ENCODE measurements around the gene TENM3. TPM values are rescaled to one million over a fixed set of nuclear protein-coding genes. Genes with fewer than 3 reads are reported as not detected.

Gene TENM3
- total RNA-seq, 1 donor, result 14.0 TPM

DNA sequence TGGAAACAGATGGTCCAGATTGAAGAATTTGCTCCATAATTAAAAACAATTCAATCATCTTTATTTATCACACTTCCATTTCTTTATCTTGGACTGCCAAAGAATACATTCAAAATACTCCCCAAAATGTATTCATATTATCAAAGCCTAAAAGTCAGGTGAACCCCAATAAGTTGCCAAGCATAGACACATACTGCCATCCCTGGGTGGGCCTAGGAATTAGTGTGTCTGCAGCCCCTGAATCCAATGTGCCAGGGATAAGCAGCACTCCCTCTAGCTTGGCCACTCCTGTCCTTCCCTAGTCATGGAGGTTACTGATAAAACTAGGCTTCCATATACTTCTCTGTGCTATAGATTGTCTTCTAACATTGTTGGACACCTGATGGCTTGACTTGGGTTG lies 199.9 kb downstream of the TENM3 start:
- no peak overlapping the region for H3K4me3 ChIP-seq (ENCODE audit: low read depth, low read length)
- TF ChIP-seq CTCF (IDR thresholded peaks at IDR 0.05; ENCODE audit: insufficient read depth, low read length), result no peak
- DNase-seq (ENCODE audit: low read depth), result no peak

- DNase-seq (ENCODE audit: low read depth), result peak; percentile 5
- no peak for TF ChIP-seq CTCF (IDR thresholded peaks at IDR 0.05; ENCODE audit: insufficient read depth, low read length)
- H3K4me3 ChIP-seq (ENCODE audit: low read depth, low read length), result peak overlapping the region; percentile 73
Measured at GRCh38 chr4:182447767-182448280, 204.6 kb downstream of the TENM3 start.

DNA sequence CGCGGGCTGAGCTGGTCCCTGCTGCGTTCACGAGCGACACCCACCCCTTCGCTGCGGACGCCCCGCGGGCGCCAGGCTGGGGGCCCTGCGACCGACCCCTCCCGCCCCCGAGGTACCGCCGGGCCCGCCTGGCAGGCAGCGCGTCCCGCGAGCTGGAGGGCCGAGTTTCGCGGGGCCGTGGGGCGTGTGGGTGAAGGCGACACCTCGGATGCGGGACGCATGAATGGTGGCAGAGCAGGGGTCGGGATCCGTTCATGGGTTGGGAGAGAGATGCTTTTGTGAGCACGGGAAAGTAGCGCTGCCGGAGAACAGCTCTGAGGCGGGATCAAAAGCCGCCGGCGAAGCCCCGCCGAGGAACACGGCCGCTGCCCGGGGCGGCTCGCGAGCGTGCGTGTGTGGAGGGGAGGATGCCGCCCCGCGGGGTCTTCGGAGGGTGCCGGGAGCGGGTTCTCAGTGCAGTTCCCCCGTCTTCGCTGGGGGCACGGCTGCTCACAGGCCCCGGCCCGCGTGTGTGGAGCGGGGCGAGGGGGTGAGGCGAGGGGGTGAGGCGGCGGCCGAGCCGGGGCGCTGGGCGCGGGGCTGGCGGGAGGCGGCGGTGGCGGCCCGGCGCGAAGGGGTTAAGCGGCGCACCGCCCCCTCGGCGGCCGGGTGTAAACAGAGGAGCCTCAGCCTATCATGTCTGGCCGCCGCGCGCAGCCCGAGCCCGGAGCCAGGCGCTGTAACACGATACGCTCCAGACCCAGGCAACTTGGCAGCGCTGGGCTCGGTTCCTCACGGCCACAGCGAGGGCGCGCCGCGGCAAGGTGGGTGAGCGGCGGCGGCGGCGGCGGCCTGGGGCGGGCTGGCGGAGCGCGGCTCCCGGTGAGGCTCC lies 205.3 kb downstream of the TENM3 start:
- TF ChIP-seq CTCF (IDR thresholded peaks at IDR 0.05; ENCODE audit: insufficient read depth, low read length), result no peak
- H3K4me3 ChIP-seq (ENCODE audit: low read depth, low read length), result peak overlapping the region; percentile 73
- DNase-seq (ENCODE audit: low read depth), result peak; percentile 80

DNA sequence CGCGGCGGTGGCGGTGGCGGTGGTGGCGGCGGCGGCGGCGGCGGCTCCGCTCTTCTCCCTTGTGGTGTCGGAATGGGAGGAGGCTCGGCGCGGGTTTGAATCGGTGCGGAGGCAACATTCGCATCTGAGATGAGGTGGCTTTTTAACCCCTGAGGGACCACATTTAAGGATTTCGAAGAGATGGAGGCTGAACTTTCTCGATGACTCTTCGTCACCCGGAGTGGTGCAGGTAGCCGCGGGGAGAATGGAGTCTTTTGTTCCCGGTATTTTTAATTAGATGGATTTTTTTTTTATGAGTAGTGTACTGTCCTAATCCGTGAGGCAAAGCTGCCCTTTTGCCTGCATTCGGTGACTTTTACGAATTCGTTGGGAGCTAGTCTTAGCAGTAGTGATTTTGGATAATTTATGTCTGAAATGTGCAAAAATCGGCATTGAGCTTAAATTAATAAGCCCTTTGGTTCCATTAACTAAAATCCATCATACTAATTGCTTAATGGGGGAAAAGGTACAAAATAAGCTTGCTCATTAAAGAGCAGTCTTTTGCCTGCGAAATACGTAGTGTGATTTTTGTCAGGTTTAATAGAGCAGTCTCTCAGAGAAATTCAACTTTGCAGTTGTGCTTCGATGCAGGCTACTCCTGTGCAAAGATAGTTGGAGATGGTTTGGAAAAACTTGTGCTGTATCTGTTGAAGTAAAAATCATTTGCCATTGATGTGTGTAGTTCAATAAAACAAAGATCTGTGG lies 206.2 kb downstream of the TENM3 start:
- no peak for TF ChIP-seq CTCF (IDR thresholded peaks at IDR 0.05; ENCODE audit: insufficient read depth, low read length)
- peak; percentile 26 for DNase-seq (ENCODE audit: low read depth)
- peak overlapping the region; percentile 73 for H3K4me3 ChIP-seq (ENCODE audit: low read depth, low read length)

DNA sequence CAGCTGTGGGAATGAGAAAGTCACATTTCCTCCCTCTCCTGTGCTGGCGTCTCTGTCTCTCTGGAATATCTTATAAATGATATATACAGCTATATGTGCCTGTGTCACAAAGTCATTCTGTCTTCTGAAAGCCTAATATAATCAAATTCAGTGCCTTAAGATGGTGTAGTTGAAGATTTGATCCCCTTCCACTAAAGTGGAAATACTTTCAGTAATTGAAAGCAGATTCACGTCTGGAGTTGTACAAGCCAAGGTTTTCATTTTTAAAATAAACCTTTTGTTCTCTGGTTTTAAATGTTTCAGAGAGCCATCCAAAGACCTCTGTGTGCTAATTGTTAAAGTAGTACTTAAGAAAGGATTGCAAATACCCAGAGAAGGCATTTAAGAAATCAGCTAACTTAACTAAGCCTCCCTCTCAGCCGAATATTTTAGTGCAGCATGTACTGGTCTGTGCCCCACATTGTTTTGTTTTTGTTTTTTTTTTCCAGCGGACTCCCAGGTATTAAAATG lies 206.8 kb downstream of the TENM3 start:
- TF ChIP-seq CTCF (IDR thresholded peaks at IDR 0.05; ENCODE audit: insufficient read depth, low read length), result no peak
- H3K4me3 ChIP-seq (ENCODE audit: low read depth, low read length), result peak overlapping the region; percentile 73
- peak; percentile 8 for DNase-seq (ENCODE audit: low read depth)

DNA sequence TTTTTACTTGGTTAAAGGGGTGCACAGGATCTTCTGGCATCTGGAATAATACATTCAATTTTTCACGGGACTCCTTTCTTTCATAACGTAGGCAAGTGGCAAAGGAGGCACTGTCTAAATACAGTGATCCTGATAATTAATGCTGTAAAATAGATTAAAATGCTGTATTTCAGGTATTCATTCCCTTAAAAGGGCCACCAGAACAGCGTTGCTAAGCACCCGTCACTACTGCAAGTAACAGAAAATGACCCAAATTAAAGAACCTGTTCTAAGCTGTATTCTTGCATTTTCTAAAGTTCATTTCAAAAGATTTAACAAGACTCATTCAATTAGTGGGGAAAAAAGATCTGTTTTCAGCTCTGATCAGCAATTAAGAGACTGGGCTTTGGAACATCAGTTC lies 208.2 kb downstream of the TENM3 start:
- H3K4me3 ChIP-seq (ENCODE audit: low read depth, low read length), result no peak overlapping the region
- DNase-seq (ENCODE audit: low read depth), result no peak
- no peak for TF ChIP-seq CTCF (IDR thresholded peaks at IDR 0.05; ENCODE audit: insufficient read depth, low read length)

Data from fibroblast of the aortic adventitia (primary cell).